PC-3 (cell line): Measurements from ENCODE around the gene KRT35. TPM values are rescaled to one million over a fixed set of nuclear protein-coding genes. Genes with fewer than 3 reads are reported as not detected.

Source experiments
- ATAC-seq: fragments of 200-7000 bp; cut with Tn5 transposase; 2 replicates; pipeline ENCODE4 v1.9.1; 2020; ENCODE audit warnings: mild to moderate bottlenecking, moderate library complexity
- BruUV-seq: library from RNA; stranded (reverse); fragments of 400-500 nt; replicated peaks from 2 replicates; lab custom pipeline; 2021; lab: Mats Ljungman, UMichigan
- CTCF ChIA-PET: fragments of 300-600 bp; sonication (Branson Sonifier 250); formaldehyde crosslinking; loops from one replicate; lab custom pipeline; 2022; ENCODE audit warnings: antibody characterized with exemption; lab: Charles Lee
- POLR2A ChIA-PET: fragments of 300-600 bp; sonication (Branson Sonifier 250); formaldehyde crosslinking; loops from one replicate; lab custom pipeline; 2022; ENCODE audit warnings: antibody characterized with exemption; ENCODE audit not compliant: unreplicated experiment; lab: Charles Lee
- DNase-seq: peaks from one replicate; pipeline ENCODE4 v3.0.0-alpha.2; 2015
- H2AFZ ChIP-seq: fragments of 300-600 bp; sonication (generic); 2 replicates; pipeline ENCODE4 v1.6.0; 2016; ENCODE audit warnings: antibody characterized with exemption, low read length
- H3F3A ChIP-seq: fragments of 300-600 bp; sonication (generic); one replicate; pipeline ENCODE4 v1.6.0; 2017; ENCODE audit warnings: antibody characterized with exemption, low read length, control low read depth, mild to moderate bottlenecking; ENCODE audit not compliant: unreplicated experiment
- H3K27ac ChIP-seq: fragments of 300-600 bp; sonication (generic); 2 replicates; pipeline ENCODE4 v1.5.1; 2016; ENCODE audit warnings: mild to moderate bottlenecking, low read length
- H3K27me3 ChIP-seq: fragments of 300-600 bp; sonication (generic); 2 replicates; pipeline ENCODE4 v1.6.1; 2016; ENCODE audit warnings: low read length, mixed read lengths
- H3K36me3 ChIP-seq: fragments of 300-600 bp; sonication (generic); 2 replicates; pipeline ENCODE4 v1.6.1; 2016; ENCODE audit warnings: low read depth, mixed run types, low read length, mixed read lengths
- H3K4me1 ChIP-seq: fragments of 300-600 bp; sonication (generic); 2 replicates; pipeline ENCODE4 v1.5.1; 2016; ENCODE audit warnings: low read length; ENCODE audit not compliant: insufficient read depth
- H3K4me2 ChIP-seq: fragments of 300-600 bp; sonication (generic); 2 replicates; pipeline ENCODE4 v1.6.0; 2016; ENCODE audit warnings: low read length
- H3K4me3 ChIP-seq: fragments of 300-600 bp; sonication (generic); 2 replicates; pipeline ENCODE4 v1.5.1; 2016; ENCODE audit warnings: mild to moderate bottlenecking, low read length, mixed read lengths
- H3K79me2 ChIP-seq: fragments of 300-600 bp; sonication (generic); 2 replicates; pipeline ENCODE4 v1.6.1; 2017; ENCODE audit warnings: low read length, mixed read lengths
- H3K9ac ChIP-seq: fragments of 300-600 bp; sonication (generic); 2 replicates; pipeline ENCODE4 v1.6.0; 2016; ENCODE audit warnings: mild to moderate bottlenecking, low read length
- H3K9me2 ChIP-seq: fragments of 300-600 bp; sonication (generic); replicated peaks from 2 replicates; pipeline ENCODE4 v1.6.1; 2016; ENCODE audit warnings: mixed run types, low read length, mixed read lengths
- H3K9me3 ChIP-seq: fragments of 300-600 bp; sonication (generic); 2 replicates; pipeline ENCODE4 v1.6.1; 2016; ENCODE audit warnings: low read length, mixed read lengths
- H4K20me1 ChIP-seq: fragments of 300-600 bp; sonication (generic); 2 replicates; pipeline ENCODE4 v1.6.1; 2016; ENCODE audit warnings: low read length, mixed read lengths
- CTCF ChIP-seq: fragments of 300-600 bp; sonication (generic); conservative IDR thresholded peaks from 2 replicates; pipeline ENCODE4 v1.5.1; 2017; ENCODE audit warnings: antibody characterized with exemption, low read depth, mild to moderate bottlenecking, low read length
- EZH2 ChIP-seq: fragments of 300-600 bp; sonication (generic); IDR thresholded peaks from one replicate; pipeline ENCODE4 v1.6.1; 2017; ENCODE audit warnings: antibody characterized with exemption, mild to moderate bottlenecking, low read length; ENCODE audit not compliant: unreplicated experiment
- EZH2phosphoT487 ChIP-seq: fragments of 300-600 bp; sonication (generic); IDR thresholded peaks from 2 replicates; pipeline ENCODE4 v1.6.1; 2018; ENCODE audit warnings: mild to moderate bottlenecking, antibody characterized with exemption, low read length, borderline replicate concordance
- intact Hi-C: fragments of 100-400 bp; cut with micrococcal nuclease; formaldehyde crosslinking; loops from 2 replicates; pipeline ENCODE4 v1.9.0; 2023
- total RNA-seq: library from RNA; depleted of rRNA; stranded (reverse); fragments of >200 nt; gene quantifications from 2 replicates; pipeline ENCODE4 v1.2.3, GENCODE V29; 2014

The KRT35 gene
- total RNA-seq, 1 experiment from 2014 or later, result not detected

GRCh38 chr17:41512546-41513167, 31.7 kb upstream of the KRT35 start:
- CTCF ChIA-PET, result no interaction called here
- TF ChIP-seq EZH2 (no peak), CTCF (no peak), EZH2phosphoT487 (no peak)

GRCh38 chr17:41511716-41512115, 30.8 kb upstream of the KRT35 start:
- Histone ChIP-seq H3K4me2 (no peak overlapping the region), H3K9ac (no peak overlapping the region), H3F3A (no peaks in the 10 kb centered on the region), H3K27ac (no peak overlapping the region), H3K4me1 (peaks cover 13% of the 10 kb centered on the region), H3K79me2 (no peaks in the 10 kb centered on the region), H3K27me3 (no peaks in the 10 kb centered on the region), H4K20me1 (no peaks in the 10 kb centered on the region), H3K36me3 (peaks cover 7% of the 10 kb centered on the region; the same call in 1 of the 2 replicates), H3K9me3 (no peaks in the 10 kb centered on the region), H3K9me2 (no peaks in the 10 kb centered on the region), H2AFZ (no peak overlapping the region), H3K4me3 (no peak overlapping the region)
- DNase-seq (no peak), ATAC-seq (no peak)
- intact Hi-C loops, result loop anchor here (10.0 kb wide), 1 partner anchor 707 kb away; no protein-coding TSS in a partner anchor
- BruUV-seq, result no TSS peak
- TF ChIP-seq EZH2 (no peak), EZH2phosphoT487 (no peak), CTCF (no peak)
- CTCF ChIA-PET, result no interaction called here
- POLR2A ChIA-PET, result no interaction called here

More at GRCh38 chr17:41512546-41513167, 31.7 kb upstream of the KRT35 start:
- Histone ChIP-seq H3K79me2 (no peaks in the 10 kb centered on the region), H3K9me3 (no peaks in the 10 kb centered on the region), H3K9me2 (no peaks in the 10 kb centered on the region), H3F3A (no peaks in the 10 kb centered on the region), H3K9ac (no peak overlapping the region), H3K36me3 (peaks cover 8% of the 10 kb centered on the region; the same call in 1 of the 2 replicates), H4K20me1 (no peaks in the 10 kb centered on the region), H3K4me2 (no peak overlapping the region), H3K27ac (no peak overlapping the region), H3K27me3 (no peaks in the 10 kb centered on the region), H2AFZ (no peak overlapping the region), H3K4me3 (no peak overlapping the region), H3K4me1 (peaks cover 17% of the 10 kb centered on the region)
- POLR2A ChIA-PET, result no interaction called here
- BruUV-seq, result no TSS peak
- ATAC-seq, result no peak
- DNase-seq, result no peak
- intact Hi-C loops, result loop anchor here (10.0 kb wide), 1 partner anchor 708 kb away; no protein-coding TSS in a partner anchor

DNA sequence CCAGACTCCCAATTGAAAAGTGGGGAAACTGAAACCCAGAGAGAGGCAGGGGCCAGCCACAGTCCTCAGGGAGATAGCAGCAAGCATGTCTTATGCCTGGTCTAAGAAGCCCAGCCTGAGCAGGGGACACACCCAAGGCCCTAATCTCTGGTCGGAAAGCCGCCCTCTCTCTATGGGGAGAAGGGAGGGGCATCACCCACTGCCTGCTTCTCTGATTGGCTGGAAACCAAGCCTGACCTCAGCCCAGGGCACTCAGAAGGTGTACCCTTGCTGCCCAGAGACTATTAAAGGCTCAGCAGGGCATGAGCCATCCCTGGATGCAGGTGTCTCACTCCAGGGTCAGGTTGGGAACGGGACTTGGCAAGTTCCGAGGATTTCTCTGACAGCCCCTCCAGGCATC, 30.2 kb upstream of the KRT35 start:
- H3K27me3 ChIP-seq, result no peaks in the 10 kb centered on the region
- H3K4me3 ChIP-seq, result no peak overlapping the region
- no peak overlapping the region for H3K9ac ChIP-seq
- CTCF ChIA-PET, result interaction anchor here (0.6 kb wide), 1 partner anchor 19 kb away, joined by 3 read pairs; no protein-coding TSS in a partner anchor
- no peak overlapping the region for H2AFZ ChIP-seq
- peak; percentile 57 for ATAC-seq
- no peaks in the 10 kb centered on the region for H3K79me2 ChIP-seq
- no peaks in the 10 kb centered on the region for H3K9me2 ChIP-seq
- peak overlapping the region; percentile 32; the same call in 1 of the 2 replicates for H3K4me2 ChIP-seq
- DNase-seq, result no peak
- intact Hi-C loops, result loop anchor here (10.0 kb wide), 1 partner anchor 706 kb away; no protein-coding TSS in a partner anchor
- no peaks in the 10 kb centered on the region for H3K9me3 ChIP-seq
- no peaks in the 10 kb centered on the region for H3F3A ChIP-seq
- H4K20me1 ChIP-seq, result no peaks in the 10 kb centered on the region
- no TSS peak for BruUV-seq
- no peak overlapping the region for H3K27ac ChIP-seq
- H3K36me3 ChIP-seq, result peaks cover 1% of the 10 kb centered on the region; the same call in 1 of the 2 replicates
- TF ChIP-seq CTCF, result no peak
- TF ChIP-seq EZH2phosphoT487, result no peak
- no peak for TF ChIP-seq EZH2
- H3K4me1 ChIP-seq, result peaks cover 13% of the 10 kb centered on the region
- POLR2A ChIA-PET, result no interaction called here
